MCF 10A (cell line): ENCODE data around the gene TBC1D3E. TPM values are rescaled to one million over a fixed set of nuclear protein-coding genes. Genes with fewer than 3 reads are reported as not detected.
A peak's percentile ranks its signal among the peaks of the same experiment; 100 is the strongest.
"Not testable (repeated sequence)": the region's sequence is repeated elsewhere in the genome, so short reads cannot be mapped to it uniquely, and the experiment has no call there.

Experiments
- Bru-seq: library from RNA; stranded (reverse); fragments of 400-500 nt; gene quantifications from one replicate; lab custom pipeline; 2021; lab: Mats Ljungman, UMichigan
- BruChase-seq, 2 experiments: library from RNA; stranded (reverse); fragments of 400-500 nt; gene quantifications; one replicate each; lab custom pipeline; 2021; lab: Mats Ljungman, UMichigan
- BruUV-seq: library from RNA; stranded (reverse); fragments of 400-500 nt; replicated peaks from 2 replicates; lab custom pipeline; 2021; lab: Mats Ljungman, UMichigan
- CTCF ChIA-PET: fragments of 300-600 bp; sonication (Branson Sonifier 250); formaldehyde crosslinking; extraction: SDS; loops from one replicate; lab custom pipeline; 2021; ENCODE audit warnings: antibody characterized with exemption, inconsistent platforms; lab: Yijun Ruan, JAX
- POLR2A ChIA-PET: fragments of 300-600, 350-650 bp; sonication (Branson Sonifier 250); formaldehyde crosslinking; extraction: SDS; loops from one replicate; lab custom pipeline; 2020; ENCODE audit warnings: antibody characterized with exemption, inconsistent platforms; lab: Yijun Ruan, JAX
- DNase-seq: peaks from one replicate; pipeline ENCODE4 v3.0.0-alpha.2; 2018; ENCODE audit not compliant: unreplicated experiment
- H3K27ac Mint-ChIP-seq: one replicate; pipeline ENCODE4 v1.8.0; 2022; ENCODE audit warnings: mild to moderate bottlenecking, low read depth, mixed read lengths; ENCODE audit not compliant: unreplicated experiment
- H3K27me3 Mint-ChIP-seq: one replicate; pipeline ENCODE4 v1.8.0; 2022; ENCODE audit warnings: mixed read lengths; ENCODE audit not compliant: insufficient read depth, unreplicated experiment
- H3K36me3 Mint-ChIP-seq: one replicate; pipeline ENCODE4 v1.8.0; 2022; ENCODE audit warnings: mild to moderate bottlenecking, moderate library complexity, mixed read lengths; ENCODE audit not compliant: insufficient read depth, unreplicated experiment
- H3K4me1 Mint-ChIP-seq: one replicate; pipeline ENCODE4 v1.8.0; 2022; ENCODE audit warnings: mixed read lengths; ENCODE audit not compliant: insufficient read depth, unreplicated experiment
- H3K4me3 Mint-ChIP-seq: one replicate; pipeline ENCODE4 v1.8.0; 2022; ENCODE audit warnings: mild to moderate bottlenecking, moderate library complexity, mixed read lengths; ENCODE audit not compliant: unreplicated experiment
- H3K9me3 Mint-ChIP-seq: one replicate; pipeline ENCODE4 v1.8.0; 2022; ENCODE audit warnings: mixed read lengths; ENCODE audit not compliant: unreplicated experiment
- intact Hi-C: fragments of 100-400 bp; cut with micrococcal nuclease; formaldehyde crosslinking; loops from 2 replicates; pipeline ENCODE4 v1.14.1; 2022
- long read RNA-seq: library from polyadenylated mRNA; stranded (forward); transcript quantifications from one replicate; pipeline ENCODE4 v2.0.0, GENCODE V29; 2022
- total RNA-seq: library from RNA; stranded (reverse); gene quantifications from 2 replicates; pipeline ENCODE4 v1.2.3, GENCODE V29; 2022

The TBC1D3E gene
- 3.8 TPM in 2 replicates for total RNA-seq
- percentile 31 among the genes with signal in this experiment for Bru-seq, nascent RNA
- percentile 37 among the genes with signal in this experiment for BruChase-seq, experiment 1, labeled RNA remaining after a 6-hour chase
- percentile 37 among the genes with signal in this experiment for BruChase-seq, experiment 2, labeled RNA remaining after a 2-hour chase
- long read RNA-seq, partial matches to known transcripts: 0 of 1 reads
- long read RNA-seq, other reads (novel, unspliced or antisense): 1 of 1 reads

- H3K9me3 Mint-ChIP-seq, H3K27me3 Mint-ChIP-seq, H3K27ac Mint-ChIP-seq, DNase-seq, POLR2A ChIA-PET, H3K36me3 Mint-ChIP-seq, intact Hi-C loops, CTCF ChIA-PET, H3K4me1 Mint-ChIP-seq, H3K4me3 Mint-ChIP-seq, BruUV-seq: not testable (repeated sequence)
Measured at GRCh38 chr17:38127651-38128050, at the start of gene TBC1D3E. TBC1D3E (plus strand) TSS chr17:38127951; CDS start chr17:38129496, 1,545 bp downstream.

DNA sequence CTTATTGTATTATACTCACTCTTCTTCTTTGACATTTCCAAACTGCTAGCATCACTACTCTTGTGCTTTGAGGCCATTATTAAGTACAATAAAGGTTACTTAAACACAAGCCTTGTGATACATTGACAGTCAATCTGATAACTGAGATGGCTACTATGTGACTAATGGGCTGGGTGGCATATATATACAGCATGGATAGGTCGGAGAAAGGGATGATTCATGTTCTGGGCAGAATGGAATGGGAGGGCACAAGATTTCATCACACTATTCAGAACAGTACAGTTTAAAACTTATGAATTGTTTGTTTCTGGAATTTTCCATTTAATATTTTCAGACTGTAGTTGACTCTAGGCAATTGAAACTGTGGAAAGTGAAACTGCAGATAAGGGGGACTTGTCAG is 40.4 kb upstream of the TBC1D3E start:
- H3K36me3 Mint-ChIP-seq, H3K27ac Mint-ChIP-seq, BruUV-seq, CTCF ChIA-PET, DNase-seq, intact Hi-C loops, H3K27me3 Mint-ChIP-seq, H3K9me3 Mint-ChIP-seq, H3K4me1 Mint-ChIP-seq, H3K4me3 Mint-ChIP-seq, POLR2A ChIA-PET: not testable (repeated sequence)

GRCh38 chr17:38088120-38088519 is 39.6 kb upstream of the TBC1D3E start:
- CTCF ChIA-PET, H3K9me3 Mint-ChIP-seq, H3K4me3 Mint-ChIP-seq, H3K36me3 Mint-ChIP-seq, POLR2A ChIA-PET, H3K27me3 Mint-ChIP-seq, BruUV-seq, intact Hi-C loops, H3K27ac Mint-ChIP-seq, DNase-seq, H3K4me1 Mint-ChIP-seq: not testable (repeated sequence)

DNA sequence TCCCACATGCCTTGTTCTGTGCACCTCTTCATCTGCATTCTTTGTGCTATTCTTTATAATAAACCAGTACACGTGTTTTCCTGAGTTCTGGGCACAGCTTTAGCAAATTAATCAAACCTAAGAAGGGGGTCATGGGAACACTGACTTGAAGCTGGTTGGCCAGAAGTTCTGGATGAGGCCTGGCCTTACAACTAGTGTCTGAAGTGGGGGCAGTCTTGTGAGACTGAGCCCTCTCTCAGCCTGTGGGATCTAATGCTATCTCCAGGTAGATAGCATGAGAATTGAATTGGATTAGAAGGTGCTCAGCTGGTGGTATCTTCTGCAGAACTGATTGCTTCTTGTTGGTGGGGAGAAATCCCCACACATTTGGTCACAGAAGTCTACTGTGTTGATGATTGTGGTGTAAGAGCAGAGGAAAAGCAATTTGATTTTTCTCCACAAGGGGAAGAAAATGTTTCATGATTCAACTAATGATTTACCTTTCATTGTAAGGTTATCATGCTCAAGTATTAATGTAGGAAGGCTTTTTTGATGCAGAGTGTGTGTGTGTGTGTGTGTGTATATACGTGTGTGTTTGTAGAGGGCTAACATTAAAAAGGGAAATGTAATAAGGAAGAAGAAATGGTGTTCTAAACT is 33.6 kb upstream of the TBC1D3E start:
- intact Hi-C loops, H3K27me3 Mint-ChIP-seq: not testable (repeated sequence)

GRCh38 chr17:38099262-38099661 is 28.5 kb upstream of the TBC1D3E start:
- H3K27me3 Mint-ChIP-seq, H3K36me3 Mint-ChIP-seq, intact Hi-C loops, BruUV-seq, DNase-seq, POLR2A ChIA-PET, H3K4me3 Mint-ChIP-seq, CTCF ChIA-PET, H3K27ac Mint-ChIP-seq, H3K4me1 Mint-ChIP-seq, H3K9me3 Mint-ChIP-seq: not testable (repeated sequence)

More for the DNA sequence above, 33.6 kb upstream of the TBC1D3E start:
- BruUV-seq, H3K27ac Mint-ChIP-seq, H3K4me1 Mint-ChIP-seq, CTCF ChIA-PET, DNase-seq, H3K9me3 Mint-ChIP-seq, POLR2A ChIA-PET, H3K36me3 Mint-ChIP-seq, H3K4me3 Mint-ChIP-seq: not testable (repeated sequence)

DNA sequence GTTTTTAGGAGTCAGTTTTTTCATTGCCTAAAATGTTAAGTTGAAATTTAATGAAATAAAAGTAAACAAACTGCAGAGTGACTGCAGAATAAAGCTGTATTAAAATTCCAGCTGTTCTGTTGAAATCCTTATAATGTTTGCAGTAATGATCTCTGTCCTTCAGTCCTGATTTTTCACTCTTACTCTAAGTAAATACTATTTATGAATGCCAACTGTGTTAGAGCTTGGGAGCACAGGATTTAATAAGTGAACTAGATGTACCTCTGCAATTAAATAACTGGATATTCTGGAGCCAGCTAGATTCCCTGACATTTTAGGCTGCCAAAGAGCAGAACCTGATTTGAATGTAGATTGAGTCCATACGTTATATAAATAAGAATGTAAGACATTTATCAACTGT is 7.9 kb upstream of the TBC1D3E start:
- CTCF ChIA-PET, intact Hi-C loops, H3K4me3 Mint-ChIP-seq, H3K4me1 Mint-ChIP-seq, DNase-seq, BruUV-seq, H3K36me3 Mint-ChIP-seq, H3K9me3 Mint-ChIP-seq, H3K27me3 Mint-ChIP-seq, H3K27ac Mint-ChIP-seq, POLR2A ChIA-PET: not testable (repeated sequence)

DNA sequence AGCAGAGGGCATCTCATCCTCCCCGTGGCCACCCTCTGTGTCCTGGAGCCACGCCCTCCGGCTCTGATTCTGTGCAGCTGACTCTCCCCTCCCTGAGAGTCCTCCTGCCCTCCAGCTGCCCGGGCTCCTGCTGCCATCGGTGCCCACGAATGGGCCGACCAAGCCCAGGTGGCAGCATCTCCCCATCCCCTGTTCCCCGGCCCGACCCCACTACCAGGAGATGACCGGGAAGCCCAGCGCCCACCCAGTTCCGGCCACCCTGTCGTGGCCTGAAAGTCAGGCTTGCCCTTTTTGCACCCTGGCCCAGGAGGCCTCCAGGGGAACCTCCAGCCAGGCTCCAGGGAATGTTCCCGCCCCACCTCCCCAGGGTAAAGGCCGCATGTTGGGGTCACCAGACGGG is 7.1 kb downstream of the TBC1D3E start:
- DNase-seq, H3K4me1 Mint-ChIP-seq, BruUV-seq, H3K4me3 Mint-ChIP-seq, CTCF ChIA-PET, H3K36me3 Mint-ChIP-seq, POLR2A ChIA-PET, H3K27me3 Mint-ChIP-seq, intact Hi-C loops, H3K27ac Mint-ChIP-seq, H3K9me3 Mint-ChIP-seq: not testable (repeated sequence)

Other genes with a start within 250 kb of the TBC1D3E start
- not detected in 2 replicates for gene TBC1D3K, start 203.5 kb upstream of the TBC1D3E start, total RNA-seq
- 11.3 and 13.9 TPM in 2 replicates for gene TBC1D3L, start 138.9 kb upstream of the TBC1D3E start, total RNA-seq
- gene TBC1D3D, start 124.0 kb upstream of the TBC1D3E start, total RNA-seq: 1.1 and 1.2 TPM in 2 replicates
- 3.4 TPM in 1 of 2 replicates, not detected in the other for gene TBC1D3C, start 59.3 kb upstream of the TBC1D3E start, total RNA-seq
- gene TBC1D3, start 64.6 kb downstream of the TBC1D3E start, total RNA-seq: 3.6 TPM in 1 of 2 replicates, not detected in the other
- gene MRPL45, start 169.2 kb downstream of the TBC1D3E start, total RNA-seq: 37.2 and 48.4 TPM in 2 replicates
- 0.09 and 0.37 TPM in 2 replicates for gene GPR179, start 216.0 kb downstream of the TBC1D3E start, total RNA-seq
- gene SOCS7, start 223.9 kb downstream of the TBC1D3E start, total RNA-seq: 26.2 and 32.1 TPM in 2 replicates